ENCODE results near the gene TRIP6.
"Not testable (repeated sequence)": the region's sequence is repeated elsewhere in the genome, so short reads cannot be mapped to it uniquely, and the experiment has no call there.

TRIP6 gene

DNA sequence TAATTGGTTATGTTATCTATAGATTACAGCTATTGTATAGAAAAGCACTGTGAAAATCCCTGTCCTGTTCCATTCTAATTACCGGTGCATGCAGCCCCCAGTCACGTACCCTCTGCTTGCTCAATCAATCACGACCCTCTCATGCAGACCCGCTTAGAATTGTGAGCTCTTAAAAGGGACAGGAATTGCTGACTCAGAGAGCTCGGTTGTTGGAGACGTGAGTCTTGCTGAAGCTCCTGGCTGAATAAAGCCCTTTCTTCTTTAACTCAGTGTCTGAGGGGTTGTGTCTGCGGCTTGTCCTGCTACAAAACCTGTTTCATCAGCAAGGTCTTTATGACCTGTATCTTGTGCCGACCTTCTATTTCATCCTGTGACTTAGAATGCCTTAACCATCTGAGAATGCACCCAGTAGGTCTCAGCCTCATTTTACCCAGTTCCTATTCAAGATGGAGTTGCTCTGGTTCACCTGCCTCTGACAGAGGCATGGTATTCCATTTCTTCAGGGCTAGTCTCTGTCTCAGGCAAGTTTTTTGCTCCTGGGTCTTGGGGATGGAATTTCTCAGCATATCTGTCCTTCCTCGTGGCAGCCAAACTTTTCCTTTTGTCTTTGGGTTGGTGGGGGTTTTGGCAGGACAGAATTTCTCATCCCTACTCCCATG lies 52.7 kb downstream of the TRIP6 start:
- DNase-seq: not testable (repeated sequence)

DNA sequence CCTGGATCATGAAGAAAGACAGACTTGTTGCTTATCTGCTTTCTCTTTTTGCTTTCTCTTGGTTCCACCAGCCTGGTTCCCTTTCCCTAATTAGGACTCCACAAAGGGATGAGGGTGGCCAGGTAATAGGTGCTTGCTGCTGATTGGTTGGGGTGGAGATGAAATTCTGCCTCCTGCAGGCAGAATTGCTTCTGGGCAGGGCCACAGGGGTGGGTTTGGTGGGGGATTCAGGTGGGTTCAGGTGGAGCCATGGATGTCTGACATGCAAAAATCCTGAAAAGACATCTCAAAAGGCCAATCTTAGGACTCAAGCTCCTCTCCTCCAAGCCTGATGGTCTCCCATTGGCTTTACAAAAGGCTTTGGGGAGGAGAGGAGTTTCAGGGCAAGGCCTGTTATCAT lies 53.9 kb downstream of the TRIP6 start:
- no peak for DNase-seq
